ENCODE data around the gene PITX3.

- TF ChIP-seq CTCF (IDR thresholded peaks at IDR 0.05 in 2 of 3, conservative IDR thresholded peaks at IDR 0.05 in 1 of 3; ENCODE audit: borderline replicate concordance in 1 of 3, insufficient read depth in 1 of 3, low read depth in 2 of 3, low read length in 2 of 3) (peak in 2 of 3 experiments; percentile 58 to 62; a peak in 4 of 6 replicates), POLR2A (IDR thresholded peaks at IDR 0.05; ENCODE audit: borderline replicate concordance, extremely low read depth, insufficient read depth, insufficient read length) (no peak), SRF (IDR thresholded peaks at IDR 0.05; ENCODE audit: low read depth) (no peak), ATF3 (IDR thresholded peaks at IDR 0.05) (no peak), EZH2 (IDR thresholded peaks at IDR 0.05) (no peak), CEBPB (IDR thresholded peaks at IDR 0.05; ENCODE audit: low read depth) (no peak), YY1 (IDR thresholded peaks at IDR 0.05; ENCODE audit: extremely low read depth, insufficient replicate concordance, low read depth, low read length) (peak; percentile 80), EZH2phosphoT487 (IDR thresholded peaks at IDR 0.05; ENCODE audit: borderline replicate concordance) (no peak), ZNF274 (IDR thresholded peaks at IDR 0.05; ENCODE audit: low read depth, low read length) (no peak), RAD21 (IDR thresholded peaks at IDR 0.05; ENCODE audit: low read depth) (no peak), SP1 (IDR thresholded peaks at IDR 0.05; ENCODE audit: low read depth) (no peak), TCF7L2 (IDR thresholded peaks at IDR 0.05; ENCODE audit: borderline replicate concordance, extremely low read depth, insufficient read depth, insufficient read length) (no peak), FOSL1 (IDR thresholded peaks at IDR 0.05; ENCODE audit: low read depth) (no peak)
Measured at GRCh38 chr10:102230861-102231356, 10.4 kb downstream of the PITX3 start.

Data from HCT116 (cell line).